HCT116 (cell line): ENCODE results near the gene IQSEC3. TPM values are rescaled to one million over a fixed set of nuclear protein-coding genes. Genes with fewer than 3 reads are reported as not detected.

Experiments
- ATAC-seq: fragments of 200-7000 bp; cut with Tn5 transposase; 2 replicates; pipeline ENCODE4 v1.9.1; 2020; ENCODE audit warnings: mild to moderate bottlenecking, moderate library complexity
- BruUV-seq: library from RNA; stranded (reverse); fragments of 400-500 nt; replicated peaks from 2 replicates; lab custom pipeline; 2021; lab: Mats Ljungman, UMichigan
- CTCF ChIA-PET: fragments of 300-600 bp; sonication (Branson Sonifier 250); formaldehyde crosslinking; loops from one replicate; lab custom pipeline; 2021; ENCODE audit warnings: antibody characterized with exemption; lab: Charles Lee
- POLR2A ChIA-PET: fragments of 300-600, 350-600 bp; sonication (Branson Sonifier 250); formaldehyde crosslinking; loops from one replicate; lab custom pipeline; 2021; ENCODE audit warnings: antibody characterized with exemption; lab: Charles Lee
- RAD21 ChIA-PET, 2 experiments: fragments of 300-600 bp; sonication (Branson Sonifier 250); formaldehyde crosslinking; loops; one replicate each; lab custom pipeline; 2023; ENCODE audit warnings: low total read pairs in 2 of 2; ENCODE audit not compliant: uncharacterized antibody in 2 of 2, unreplicated experiment in 2 of 2, low non-redundant PET in 1 of 2; lab: Charles Lee
- DNase-seq: peaks from one replicate; pipeline ENCODE4 v3.0.0-alpha.2; 2010; ENCODE audit warnings: low read depth, low spot score
- H2AFZ ChIP-seq: fragments of 200-600 bp; shearing (Covaris generic), sonication (generic); 2 replicates; pipeline ENCODE4 v1.6.1; 2017; ENCODE audit warnings: low read depth, mixed run types, mixed read lengths, antibody characterized with exemption, low read length; ENCODE audit not compliant: poor library complexity, severe bottlenecking
- H3K27ac ChIP-seq: 2 replicates; pipeline ENCODE4 v1.5.1; 2012; ENCODE audit warnings: low read depth, low read length
- H3K27me3 ChIP-seq: fragments of 200-600 bp; sonication (generic); 2 replicates; pipeline ENCODE4 v1.6.1; 2016; ENCODE audit warnings: mixed run types, low read length, mixed read lengths; ENCODE audit not compliant: insufficient read depth
- H3K36me3 ChIP-seq, 2 experiments: fragments of 200-500 bp in 1 of 2; fragments of 200-600 bp in 1 of 2; sonication (Bioruptor generic) in 1 of 2; sonication (generic) in 1 of 2; 2 replicates each; pipeline versions ENCODE4 v1.5.1 to v1.6.1; 2014 to 2016; ENCODE audit warnings: low read length in 2 of 2, inconsistent platforms in 1 of 2, mixed read lengths in 1 of 2, mixed run types in 1 of 2; ENCODE audit not compliant: insufficient read depth in 2 of 2, control insufficient read depth in 1 of 2
- H3K4me1 ChIP-seq, 2 experiments: fragments of 200-600 bp in 1 of 2; sonication (generic) in 1 of 2; 2 replicates each; pipeline versions ENCODE4 v1.5.1 to v1.6.1; 2012 to 2017; ENCODE audit warnings: low read length in 2 of 2, inconsistent platforms in 1 of 2, mild to moderate bottlenecking in 1 of 2, mixed read lengths in 1 of 2, mixed run types in 1 of 2, moderate library complexity in 1 of 2; ENCODE audit not compliant: insufficient read depth in 2 of 2, control insufficient read depth in 1 of 2
- H3K4me2 ChIP-seq: fragments of 200-600 bp; sonication (generic); 2 replicates; pipeline ENCODE4 v1.6.1; 2017; ENCODE audit warnings: mixed run types, low read length, mixed read lengths
- H3K4me3 ChIP-seq, 2 experiments: fragments of 200-600 bp in 1 of 2; sonication (generic) in 1 of 2; replicated peaks in 1 of 2; 2 replicates each; pipeline ENCODE4 v1.5.1; 2011 to 2016; ENCODE audit warnings: low read length in 2 of 2, control low read depth in 1 of 2, low read depth in 1 of 2, mild to moderate bottlenecking in 1 of 2, mixed read lengths in 1 of 2, mixed run types in 1 of 2
- H3K79me2 ChIP-seq: fragments of 200-600 bp; sonication (generic); 2 replicates; pipeline ENCODE4 v1.6.1; 2017; ENCODE audit warnings: mild to moderate bottlenecking, mixed run types, low read length, moderate library complexity, mixed read lengths; ENCODE audit not compliant: insufficient read depth
- H3K9ac ChIP-seq: fragments of 200-600 bp; sonication (generic); 2 replicates; pipeline ENCODE4 v1.6.1; 2016; ENCODE audit warnings: low read length, mixed read lengths
- H3K9me2 ChIP-seq: fragments of 200-600 bp; sonication (generic), shearing (Covaris generic); 2 replicates; pipeline ENCODE4 v1.6.1; 2017; ENCODE audit warnings: mixed run types, mild to moderate bottlenecking, moderate library complexity; ENCODE audit not compliant: insufficient read depth
- H3K9me3 ChIP-seq, 2 experiments: fragments of 200-500 bp in 1 of 2; fragments of 200-600 bp in 1 of 2; sonication (Bioruptor generic) in 1 of 2; sonication (generic) in 1 of 2; 2 replicates each; pipeline ENCODE4 v1.6.1; 2014 to 2017; ENCODE audit warnings: low read length in 2 of 2, mixed read lengths in 2 of 2, inconsistent platforms in 1 of 2, low read depth in 1 of 2, mild to moderate bottlenecking in 1 of 2, mixed run types in 1 of 2, moderate library complexity in 1 of 2; ENCODE audit not compliant: control insufficient read depth in 1 of 2, insufficient read depth in 1 of 2
- H4K20me1 ChIP-seq: fragments of 200-600 bp; sonication (generic), shearing (Covaris generic); 2 replicates; pipeline ENCODE4 v1.6.1; 2017; ENCODE audit warnings: mixed run types, mild to moderate bottlenecking, moderate library complexity; ENCODE audit not compliant: insufficient read depth
- CBX3 ChIP-seq: IDR thresholded peaks from 2 replicates; pipeline ENCODE4 v1.6.1; 2012; ENCODE audit warnings: low read depth
- CTCF ChIP-seq, 3 experiments: fragments of 200-600 bp in 1 of 3; sonication (generic) in 1 of 3; IDR thresholded peaks in 2 of 3; conservative IDR thresholded peaks in 1 of 3; 2 replicates each; pipeline ENCODE4 v1.5.1; 2012 to 2017; ENCODE audit warnings: low read depth in 2 of 3, low read length in 2 of 3, antibody characterized with exemption in 1 of 3, borderline replicate concordance in 1 of 3, control low read depth in 1 of 3, mild to moderate bottlenecking in 1 of 3, mixed read lengths in 1 of 3, mixed run types in 1 of 3, moderate library complexity in 1 of 3; ENCODE audit not compliant: insufficient read depth in 1 of 3
- EGR1 ChIP-seq: IDR thresholded peaks from 2 replicates; pipeline ENCODE4 v1.6.1; 2012; ENCODE audit warnings: low read depth
- JUND ChIP-seq: IDR thresholded peaks from 2 replicates; pipeline ENCODE4 v1.6.1; 2012
- POLR2AphosphoS5 ChIP-seq: IDR thresholded peaks from 2 replicates; pipeline ENCODE4 v1.6.1; 2011; ENCODE audit warnings: mild to moderate bottlenecking, low read depth, low read length, moderate library complexity
- RAD21 ChIP-seq: IDR thresholded peaks from 2 replicates; pipeline ENCODE4 v1.6.1; 2012; ENCODE audit warnings: low read depth, mild to moderate bottlenecking
- REST ChIP-seq: IDR thresholded peaks from 2 replicates; pipeline ENCODE4 v1.6.1; 2012; ENCODE audit warnings: low read depth
- SIN3A ChIP-seq: IDR thresholded peaks from 2 replicates; pipeline ENCODE4 v1.6.1; 2012; ENCODE audit warnings: low read depth
- YY1 ChIP-seq: IDR thresholded peaks from 2 replicates; pipeline ENCODE4 v1.6.1; 2011; ENCODE audit warnings: low read length, low read depth, moderate library complexity, mild to moderate bottlenecking; ENCODE audit not compliant: insufficient replicate concordance; ENCODE audit errors: extremely low read depth
- ZBTB33 ChIP-seq: IDR thresholded peaks from 2 replicates; pipeline ENCODE4 v1.6.1; 2011; ENCODE audit warnings: mild to moderate bottlenecking, low read length, moderate library complexity; ENCODE audit not compliant: insufficient replicate concordance; ENCODE audit errors: extremely low read depth
- ZFX ChIP-seq: fragments of 450-650 bp; IDR thresholded peaks from 2 replicates; pipeline ENCODE4 v1.6.1; 2017
- intact Hi-C: fragments of 100-400 bp; cut with micrococcal nuclease; formaldehyde crosslinking; loops from 2 replicates; pipeline ENCODE4 v1.10.0; 2022
- total RNA-seq: library from RNA; stranded (reverse); gene quantifications from one replicate; pipeline ENCODE4 v1.2.1, GENCODE V29; 2021; ENCODE audit not compliant: unreplicated experiment

IQSEC3 gene
- total RNA-seq, 1 experiment from 2014 or later = not detected

- no peak for TF ChIP-seq REST
- no peak for TF ChIP-seq JUND
Measured at GRCh38 chr12:184811-185575, 118.4 kb downstream of the IQSEC3 start (continued).

GRCh38 chr12:185576-185955, 119.0 kb downstream of the IQSEC3 start:
- Histone ChIP-seq H3K4me1 (peaks cover 0 to 23% of the 10 kb centered on the region in 2 experiments; a peak in 2 of 4 replicates), H3K9ac (no peak overlapping the region), H4K20me1 (no peaks in the 10 kb centered on the region), H3K27me3 (no peaks in the 10 kb centered on the region), H3K9me3 (no peaks in the 10 kb centered on the region), H3K9me2 (no peaks in the 10 kb centered on the region), H3K79me2 (no peaks in the 10 kb centered on the region), H2AFZ (no peak overlapping the region), H3K4me2 (no peak overlapping the region), H3K27ac (no peak overlapping the region), H3K36me3 (no peaks in the 10 kb centered on the region), H3K4me3 (no peak overlapping the region)
- RAD21 ChIA-PET = no interaction called here
- ATAC-seq (no peak), DNase-seq (no peak)
- TF ChIP-seq POLR2AphosphoS5 = no peak
- no peak for TF ChIP-seq EGR1
- TF ChIP-seq CBX3 = no peak
- no peak for TF ChIP-seq RAD21
- TF ChIP-seq SIN3A = no peak
- TF ChIP-seq CTCF (IDR thresholded peaks at IDR 0.05 in 2 of 3, conservative IDR thresholded peaks at IDR 0.05 in 1 of 3; ENCODE audit: borderline replicate concordance in 1 of 3, insufficient read depth in 1 of 3, low read depth in 2 of 3, low read length in 2 of 3) = no peak
- no peak for TF ChIP-seq REST
- no peak for TF ChIP-seq ZBTB33
- no peak for TF ChIP-seq JUND
- no peak for TF ChIP-seq YY1
- TF ChIP-seq ZFX = no peak
- CTCF ChIA-PET = no interaction called here
- BruUV-seq = no TSS peak
- intact Hi-C loops = no loop called here
- POLR2A ChIA-PET = no interaction called here
